Neutrophil (primary cell): ENCODE results near the gene MYH15.

Experiments
- H3K27ac ChIP-seq: fragments of 200-600 bp; sonication (generic); 2 replicates; pipeline ENCODE4 v1.5.1; 2016; ENCODE audit warnings: mild to moderate bottlenecking, moderate library complexity
- H3K27me3 ChIP-seq: fragments of 200-600 bp; sonication (generic); 2 replicates; pipeline ENCODE4 v1.6.0; 2016; ENCODE audit warnings: mild to moderate bottlenecking
- H3K36me3 ChIP-seq: fragments of 200-600 bp; sonication (generic); 2 replicates; pipeline ENCODE4 v1.5.1; 2017
- H3K4me1 ChIP-seq, 2 experiments: fragments of 200-600 bp in 1 of 2; sonication (generic) in 1 of 2; 1 replicate in 1 of 2; 2 replicates in 1 of 2; pipeline versions ENCODE4 v1.5.1 to v1.6.1; 2013 to 2016; ENCODE audit warnings: low read depth in 1 of 2, low read length in 1 of 2, mild to moderate bottlenecking in 1 of 2, moderate library complexity in 1 of 2; ENCODE audit not compliant: control insufficient read depth in 1 of 2, insufficient read depth in 1 of 2
- H3K4me3 ChIP-seq, 2 experiments: fragments of 200-600 bp in 1 of 2; sonication (generic) in 1 of 2; 1 replicate in 1 of 2; 2 replicates in 1 of 2; pipeline ENCODE4 v1.5.1; 2013 to 2016; ENCODE audit warnings: low read depth in 1 of 2, low read length in 1 of 2, mild to moderate bottlenecking in 1 of 2, moderate library complexity in 1 of 2
- H3K9me3 ChIP-seq: fragments of 200-600 bp; sonication (generic); 2 replicates; pipeline ENCODE4 v1.5.1; 2016
- CTCF ChIP-seq: fragments of 200-600 bp; sonication (generic); IDR thresholded peaks from 2 replicates; pipeline ENCODE4 v1.5.1; 2016; ENCODE audit warnings: antibody characterized with exemption

Gene MYH15

DNA sequence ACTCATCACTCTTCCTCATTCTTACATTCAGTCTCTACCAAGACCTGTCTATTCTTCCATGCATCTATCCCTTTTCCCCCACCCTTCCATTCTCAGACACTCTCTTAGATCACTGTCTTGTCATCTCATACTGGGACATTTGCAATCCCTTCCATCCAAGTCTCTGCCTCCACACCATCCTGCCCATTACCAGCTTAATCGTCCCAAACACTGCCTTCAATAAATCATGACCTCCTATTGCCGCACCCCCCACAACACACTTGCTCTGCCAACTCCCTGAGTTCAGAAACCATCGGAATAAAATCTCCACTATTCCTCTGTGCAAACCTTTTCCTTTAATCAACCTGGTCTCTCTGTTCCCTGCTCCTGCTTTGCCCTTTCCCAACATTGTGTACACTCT, 18.9 kb downstream of the MYH15 start:
- Histone ChIP-seq H3K4me3 (no peak overlapping the region), H3K9me3 (no peaks in the 10 kb centered on the region), H3K36me3 (no peaks in the 10 kb centered on the region), H3K27me3 (no peaks in the 10 kb centered on the region), H3K4me1 (no peaks in the 10 kb centered on the region), H3K27ac (no peak overlapping the region)
- TF ChIP-seq CTCF, result no peak

- H3K9me3 ChIP-seq, result no peaks in the 10 kb centered on the region
- H3K27ac ChIP-seq, result no peak overlapping the region
- no peaks in the 10 kb centered on the region for H3K36me3 ChIP-seq
- no peaks in the 10 kb centered on the region for H3K4me1 ChIP-seq
- no peak overlapping the region for H3K4me3 ChIP-seq
- TF ChIP-seq CTCF, result no peak
- no peaks in the 10 kb centered on the region for H3K27me3 ChIP-seq
Measured at GRCh38 chr3:108489776-108490175, 20.6 kb downstream of the MYH15 start.

- H3K27ac ChIP-seq, result no peak overlapping the region
- no peaks in the 10 kb centered on the region for H3K4me1 ChIP-seq
- H3K27me3 ChIP-seq, result no peaks in the 10 kb centered on the region
- no peaks in the 10 kb centered on the region for H3K9me3 ChIP-seq
- H3K4me3 ChIP-seq, result no peak overlapping the region
- no peak for TF ChIP-seq CTCF
- H3K36me3 ChIP-seq, result no peaks in the 10 kb centered on the region
Measured at GRCh38 chr3:108488631-108489030, 21.8 kb downstream of the MYH15 start.

DNA sequence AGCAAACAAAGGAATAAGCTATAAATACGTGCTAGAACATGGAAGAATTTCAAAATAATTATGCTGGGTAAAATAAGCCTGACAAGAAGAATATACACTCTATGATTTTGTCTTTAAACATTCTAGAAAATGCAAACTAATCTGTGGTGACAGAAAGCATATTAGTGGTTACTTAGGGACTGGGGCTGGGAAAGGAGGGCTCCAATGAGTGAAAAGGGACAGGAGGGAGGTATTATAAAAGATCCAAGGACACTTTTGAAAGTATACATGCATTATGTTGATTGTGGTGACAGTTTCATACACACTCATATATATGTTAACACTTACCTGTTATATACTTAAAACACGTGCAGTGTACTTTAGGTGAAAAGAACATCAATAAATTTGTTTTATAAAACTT, 23.0 kb downstream of the MYH15 start:
- no peaks in the 10 kb centered on the region for H3K36me3 ChIP-seq
- H3K27me3 ChIP-seq, result no peaks in the 10 kb centered on the region
- no peak for TF ChIP-seq CTCF
- H3K4me3 ChIP-seq, result no peak overlapping the region
- H3K4me1 ChIP-seq, result no peaks in the 10 kb centered on the region
- H3K9me3 ChIP-seq, result no peaks in the 10 kb centered on the region
- H3K27ac ChIP-seq, result no peak overlapping the region

DNA sequence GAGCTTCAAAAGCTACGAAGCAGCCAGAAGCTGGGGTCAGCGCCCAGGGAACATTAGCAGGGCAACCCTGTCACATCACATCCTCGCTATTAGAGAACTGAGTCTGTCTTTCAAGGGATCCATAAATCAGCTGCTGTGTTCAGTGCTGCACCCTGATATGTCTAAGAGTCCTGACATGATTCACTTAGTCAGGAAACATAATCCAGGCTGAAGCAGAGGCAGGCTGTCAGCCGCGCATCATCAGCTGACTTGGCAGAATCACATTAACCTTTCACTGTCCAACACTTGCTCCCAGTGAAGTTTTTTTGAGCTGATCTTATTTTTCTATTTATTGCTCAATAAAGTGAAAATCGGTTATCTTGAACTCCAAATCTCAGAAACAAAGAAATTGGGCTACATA, 23.5 kb downstream of the MYH15 start:
- H3K27me3 ChIP-seq, result no peaks in the 10 kb centered on the region
- no peak overlapping the region for H3K27ac ChIP-seq
- no peak overlapping the region for H3K4me3 ChIP-seq
- no peaks in the 10 kb centered on the region for H3K9me3 ChIP-seq
- no peaks in the 10 kb centered on the region for H3K36me3 ChIP-seq
- H3K4me1 ChIP-seq, result no peaks in the 10 kb centered on the region
- TF ChIP-seq CTCF, result no peak

DNA sequence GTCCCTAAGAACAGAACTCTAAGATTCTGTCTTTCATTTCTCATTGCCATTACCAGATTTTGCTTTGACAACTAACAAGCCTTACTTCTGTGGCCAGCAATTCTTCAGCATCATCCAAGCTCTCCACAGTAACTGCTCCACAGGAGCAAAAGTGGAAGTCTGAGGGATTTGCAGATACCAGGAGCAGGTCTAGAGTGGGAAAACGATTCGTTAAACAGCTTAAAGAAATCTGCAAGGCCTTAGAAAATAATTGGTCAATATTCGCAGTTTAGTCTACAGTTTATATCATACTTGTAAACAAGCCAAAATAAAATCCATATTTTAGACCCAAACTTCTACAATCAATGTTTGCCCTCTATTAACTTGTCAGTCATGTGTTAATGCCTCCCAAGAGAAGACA, 24.1 kb downstream of the MYH15 start:
- Histone ChIP-seq H3K27ac (no peak overlapping the region), H3K36me3 (no peaks in the 10 kb centered on the region), H3K9me3 (no peaks in the 10 kb centered on the region), H3K4me3 (no peak overlapping the region), H3K27me3 (no peaks in the 10 kb centered on the region), H3K4me1 (no peaks in the 10 kb centered on the region)
- no peak for TF ChIP-seq CTCF
